ENCODE measurements around the gene LILRA6. TPM values are rescaled to one million over a fixed set of nuclear protein-coding genes. Genes with fewer than 3 reads are reported as not detected.
"Not testable (repeated sequence)": the region's sequence is repeated elsewhere in the genome, so short reads cannot be mapped to it uniquely, and the experiment has no call there.

The LILRA6 gene
- not detected in 3 replicates for total RNA-seq
- long read RNA-seq, result 0 reads

DNA sequence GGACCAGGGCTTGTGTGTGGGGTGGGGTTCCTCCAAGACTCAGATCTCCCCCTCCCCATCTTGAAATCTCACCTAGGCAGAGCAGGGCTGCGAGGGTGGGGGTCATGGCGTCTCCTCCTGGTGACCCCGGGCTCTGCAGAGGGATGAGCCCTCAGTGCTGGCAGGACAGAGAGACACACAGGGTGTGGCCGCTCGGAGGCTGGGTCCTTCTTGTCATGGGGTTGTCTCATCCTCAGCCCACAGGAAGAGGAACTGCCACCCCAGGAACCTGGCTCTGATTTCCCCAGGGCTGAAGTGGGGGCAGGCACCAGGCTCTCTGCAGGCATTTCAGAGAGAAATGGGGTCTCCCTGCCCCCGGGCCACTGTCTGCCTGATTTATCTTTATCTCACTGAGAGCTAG, at the start of gene LILRA6:
Gene LILRA6 (minus strand): TSS at position 145 of the 400 bp plus-strand sequence.
- H3K27me3 Mint-ChIP-seq (ENCODE audit: low read depth), result peaks cover 19% of the 10 kb centered on the region
- not testable (repeated sequence) for H3K27ac Mint-ChIP-seq (ENCODE audit: unreplicated experiment); H3K9me3 Mint-ChIP-seq (ENCODE audit: low read depth); DNase-seq (ENCODE audit: low spot score); H3K4me1 Mint-ChIP-seq (ENCODE audit: low read depth); H3K4me3 Mint-ChIP-seq (ENCODE audit: unreplicated experiment); H3K36me3 Mint-ChIP-seq (ENCODE audit: low read depth)

- H3K9me3 Mint-ChIP-seq (ENCODE audit: low read depth), result peaks cover 11% of the 10 kb centered on the region
- not testable (repeated sequence) for H3K4me3 Mint-ChIP-seq (ENCODE audit: unreplicated experiment); DNase-seq (ENCODE audit: low spot score); H3K4me1 Mint-ChIP-seq (ENCODE audit: low read depth); H3K27me3 Mint-ChIP-seq (ENCODE audit: low read depth); H3K27ac Mint-ChIP-seq (ENCODE audit: unreplicated experiment); H3K36me3 Mint-ChIP-seq (ENCODE audit: low read depth)
Observed at GRCh38 chr19:54289160-54289559, 46.6 kb upstream of the LILRA6 start.

GRCh38 chr19:54287456-54287855, 44.9 kb upstream of the LILRA6 start:
- H3K9me3 Mint-ChIP-seq (ENCODE audit: low read depth), result no peaks in the 10 kb centered on the region
- peaks cover 5% of the 10 kb centered on the region for H3K27me3 Mint-ChIP-seq (ENCODE audit: low read depth)
- H3K36me3 Mint-ChIP-seq (ENCODE audit: low read depth), result no peaks in the 10 kb centered on the region
- TF ChIP-seq, protein P1, sequence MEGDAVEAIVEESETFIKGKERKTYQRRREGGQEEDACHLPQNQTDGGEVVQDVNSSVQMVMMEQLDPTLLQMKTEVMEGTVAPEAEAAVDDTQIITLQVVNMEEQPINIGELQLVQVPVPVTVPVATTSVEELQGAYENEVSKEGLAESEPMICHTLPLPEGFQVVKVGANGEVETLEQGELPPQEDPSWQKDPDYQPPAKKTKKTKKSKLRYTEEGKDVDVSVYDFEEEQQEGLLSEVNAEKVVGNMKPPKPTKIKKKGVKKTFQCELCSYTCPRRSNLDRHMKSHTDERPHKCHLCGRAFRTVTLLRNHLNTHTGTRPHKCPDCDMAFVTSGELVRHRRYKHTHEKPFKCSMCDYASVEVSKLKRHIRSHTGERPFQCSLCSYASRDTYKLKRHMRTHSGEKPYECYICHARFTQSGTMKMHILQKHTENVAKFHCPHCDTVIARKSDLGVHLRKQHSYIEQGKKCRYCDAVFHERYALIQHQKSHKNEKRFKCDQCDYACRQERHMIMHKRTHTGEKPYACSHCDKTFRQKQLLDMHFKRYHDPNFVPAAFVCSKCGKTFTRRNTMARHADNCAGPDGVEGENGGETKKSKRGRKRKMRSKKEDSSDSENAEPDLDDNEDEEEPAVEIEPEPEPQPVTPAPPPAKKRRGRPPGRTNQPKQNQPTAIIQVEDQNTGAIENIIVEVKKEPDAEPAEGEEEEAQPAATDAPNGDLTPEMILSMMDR (IDR thresholded peaks at IDR 0.05), result no peak
- no peak overlapping the region for H3K4me3 Mint-ChIP-seq (ENCODE audit: unreplicated experiment)
- no peak for DNase-seq (ENCODE audit: low spot score)
- H3K27ac Mint-ChIP-seq (ENCODE audit: unreplicated experiment), result no peak overlapping the region
- no peaks in the 10 kb centered on the region for H3K4me1 Mint-ChIP-seq (ENCODE audit: low read depth)

DNA sequence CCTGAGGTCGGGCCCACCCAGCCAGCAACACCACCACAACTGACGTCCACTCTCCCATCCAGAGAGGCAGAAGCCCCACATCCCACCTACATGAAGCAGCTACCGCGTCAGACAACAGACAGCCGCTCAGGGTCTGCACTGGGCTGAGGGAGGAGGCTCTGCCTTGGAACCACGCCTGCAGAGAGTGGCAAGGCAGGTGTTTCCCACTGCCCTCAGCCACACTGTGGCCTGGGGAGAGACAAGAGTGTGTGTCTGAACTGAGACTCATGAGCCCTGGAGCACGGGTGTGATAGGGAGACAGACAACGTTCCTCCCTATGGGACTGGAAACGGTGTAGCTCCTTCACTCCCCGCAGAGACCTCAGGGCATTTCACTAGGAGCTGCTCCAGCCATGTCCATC, 43.7 kb upstream of the LILRA6 start:
- H3K27ac Mint-ChIP-seq (ENCODE audit: unreplicated experiment); H3K4me1 Mint-ChIP-seq (ENCODE audit: low read depth); H3K27me3 Mint-ChIP-seq (ENCODE audit: low read depth); H3K4me3 Mint-ChIP-seq (ENCODE audit: unreplicated experiment); H3K9me3 Mint-ChIP-seq (ENCODE audit: low read depth); DNase-seq (ENCODE audit: low spot score); H3K36me3 Mint-ChIP-seq (ENCODE audit: low read depth): not testable (repeated sequence)

- H3K27me3 Mint-ChIP-seq (ENCODE audit: low read depth); H3K4me3 Mint-ChIP-seq (ENCODE audit: unreplicated experiment); H3K27ac Mint-ChIP-seq (ENCODE audit: unreplicated experiment); H3K4me1 Mint-ChIP-seq (ENCODE audit: low read depth); H3K36me3 Mint-ChIP-seq (ENCODE audit: low read depth); H3K9me3 Mint-ChIP-seq (ENCODE audit: low read depth); DNase-seq (ENCODE audit: low spot score): not testable (repeated sequence)
Observed at GRCh38 chr19:54285427-54286056, 43.0 kb upstream of the LILRA6 start.

GRCh38 chr19:54282686-54283470, 40.3 kb upstream of the LILRA6 start:
- H3K27ac Mint-ChIP-seq (ENCODE audit: unreplicated experiment), result no peak overlapping the region
- H3K27me3 Mint-ChIP-seq (ENCODE audit: low read depth), result peaks cover 11% of the 10 kb centered on the region
- H3K4me1 Mint-ChIP-seq (ENCODE audit: low read depth), result no peaks in the 10 kb centered on the region
- DNase-seq (ENCODE audit: low spot score), result no peak
- no peak overlapping the region for H3K4me3 Mint-ChIP-seq (ENCODE audit: unreplicated experiment)
- TF ChIP-seq, protein P1 (IDR thresholded peaks at IDR 0.05), result no peak
- H3K9me3 Mint-ChIP-seq (ENCODE audit: low read depth), result no peaks in the 10 kb centered on the region
- no peaks in the 10 kb centered on the region for H3K36me3 Mint-ChIP-seq (ENCODE audit: low read depth)

- H3K4me3 Mint-ChIP-seq (ENCODE audit: unreplicated experiment); DNase-seq (ENCODE audit: low spot score); H3K4me1 Mint-ChIP-seq (ENCODE audit: low read depth); H3K9me3 Mint-ChIP-seq (ENCODE audit: low read depth); H3K36me3 Mint-ChIP-seq (ENCODE audit: low read depth); H3K27ac Mint-ChIP-seq (ENCODE audit: unreplicated experiment): not testable (repeated sequence)
- peaks cover 11% of the 10 kb centered on the region for H3K27me3 Mint-ChIP-seq (ENCODE audit: low read depth)
Observed at GRCh38 chr19:54281729-54282075, 39.1 kb upstream of the LILRA6 start.
